HepG2 (cell line): ENCODE data around the gene MAP3K4. TPM values are rescaled to one million over a fixed set of nuclear protein-coding genes. Genes with fewer than 3 reads are reported as not detected.

ENCODE experiments used
- ATAC-seq: fragments of 200-7000 bp; cut with Tn5 transposase; 3 replicates; pipeline ENCODE4 v1.9.1; 2020; ENCODE audit warnings: mild to moderate bottlenecking, moderate library complexity
- BruUV-seq: library from RNA; stranded (reverse); fragments of 400-500 nt; replicated peaks from 2 replicates; lab custom pipeline; 2021; lab: Mats Ljungman, UMichigan
- CTCF ChIA-PET: fragments of 300-600 bp; formaldehyde crosslinking; extraction: SDS; loops from one replicate; lab custom pipeline; 2021; ENCODE audit warnings: low total read pairs, inconsistent platforms, low intra/inter-chr PET ratio; lab: Yijun Ruan, JAX
- POLR2A ChIA-PET: fragments of 350-600 bp; sonication (Branson Sonifier 250); formaldehyde crosslinking; loops from one replicate; lab custom pipeline; 2020; ENCODE audit warnings: antibody characterized with exemption, inconsistent platforms; lab: Yijun Ruan, JAX
- DNase-seq: peaks from one replicate; pipeline ENCODE4 v3.0.0-alpha.2; 2015; ENCODE audit warnings: low spot score
- FAIRE-seq: peaks from 3 replicates; lab custom pipeline; 2011; peaks lifted over from hg19 to GRCh38; lab: Jason Lieb, UNC
- H2AFZ ChIP-seq: one replicate; pipeline ENCODE4 v1.6.1; 2011; ENCODE audit warnings: low read length, inconsistent platforms
- H3K27ac ChIP-seq: fragments of 300-600 bp; 3 replicates; pipeline ENCODE4 v1.8.0; 2011; ENCODE audit warnings: mixed run types, mild to moderate bottlenecking, mixed read lengths, low read length, inconsistent platforms; ENCODE audit not compliant: insufficient read depth; ENCODE audit errors: extremely low read length
- H3K27me3 ChIP-seq, 2 experiments: fragments of 200-600 bp in 1 of 2; 2 replicates in 1 of 2; 3 replicates in 1 of 2; pipeline versions ENCODE4 v1.6.0 to v1.8.0; 2011; ENCODE audit warnings: low read length in 2 of 2, mild to moderate bottlenecking in 2 of 2, moderate library complexity in 2 of 2, inconsistent platforms in 1 of 2; ENCODE audit not compliant: insufficient read depth in 2 of 2, control insufficient read depth in 1 of 2
- H3K36me3 ChIP-seq, 2 experiments: fragments of 200-600 bp in 1 of 2; replicated peaks in 1 of 2; 2 replicates in 1 of 2; 3 replicates in 1 of 2; pipeline versions ENCODE4 v1.5.1 to v1.8.0; 2011; ENCODE audit warnings: low read length in 2 of 2, inconsistent platforms in 1 of 2; ENCODE audit not compliant: insufficient read depth in 2 of 2, control insufficient read depth in 1 of 2
- H3K4me1 ChIP-seq: 2 replicates; pipeline ENCODE4 v1.5.1; 2012; ENCODE audit warnings: low read length, inconsistent platforms; ENCODE audit not compliant: insufficient read depth
- H3K4me2 ChIP-seq: 2 replicates; pipeline ENCODE4 v1.6.0; 2011; ENCODE audit warnings: low read depth, low read length, inconsistent platforms
- H3K4me3 ChIP-seq, 3 experiments: fragments of 200-600 bp in 1 of 3; sonication (generic), shearing (Covaris generic) in 1 of 3; replicated peaks in 1 of 3; 2 replicates each; pipeline ENCODE4 v1.5.1; 2011 to 2016; ENCODE audit warnings: low read length in 3 of 3, inconsistent platforms in 2 of 3, low read depth in 2 of 3, mild to moderate bottlenecking in 2 of 3, control low read depth in 1 of 3, mixed read lengths in 1 of 3; ENCODE audit not compliant: insufficient read depth in 1 of 3
- H3K79me2 ChIP-seq: one replicate; pipeline ENCODE4 v1.6.1; 2011; ENCODE audit warnings: low read length, inconsistent platforms; ENCODE audit not compliant: insufficient read depth
- H3K9ac ChIP-seq: 2 replicates; pipeline ENCODE4 v1.6.0; 2011; ENCODE audit warnings: mild to moderate bottlenecking, low read depth, low read length, inconsistent platforms; ENCODE audit not compliant: insufficient read depth
- H3K9me3 ChIP-seq: 2 replicates; pipeline ENCODE4 v1.5.1; 2012; ENCODE audit warnings: mild to moderate bottlenecking, low read length
- H4K20me1 ChIP-seq: 2 replicates; pipeline ENCODE4 v1.6.0; 2011; ENCODE audit warnings: inconsistent platforms, mild to moderate bottlenecking, low read length, moderate library complexity; ENCODE audit not compliant: insufficient read depth
- CCDC6 ChIP-seq: sonication (generic); formaldehyde crosslinking; IDR thresholded peaks from 2 replicates; pipeline ENCODE4 v1.8.1; 2022; ENCODE audit warnings: mild to moderate bottlenecking, missing genetic modification reagents, moderate library complexity
- FOXP1 ChIP-seq, 2 experiments: fragments of 450-650 bp in 1 of 2; IDR thresholded peaks; 2 replicates each; pipeline ENCODE4 v1.6.1; 2017 to 2018; ENCODE audit warnings: antibody characterized with exemption in 1 of 2
- GZF1 ChIP-seq: sonication (generic); formaldehyde crosslinking; IDR thresholded peaks from 2 replicates; pipeline ENCODE4 v1.5.1; 2020; ENCODE audit warnings: mild to moderate bottlenecking, missing genetic modification reagents
- IKZF4 ChIP-seq: sonication (generic); formaldehyde crosslinking; IDR thresholded peaks from 2 replicates; pipeline ENCODE4 v1.5.1; 2020; ENCODE audit warnings: borderline replicate concordance, mild to moderate bottlenecking, low read depth, missing genetic modification reagents; ENCODE audit errors: not compliant biosample characterization
- KMT2B ChIP-seq: IDR thresholded peaks from 2 replicates; pipeline ENCODE4 v1.6.1; 2016; ENCODE audit warnings: missing genetic modification reagents, missing compliant biosample characterization
- ZBTB3 ChIP-seq: sonication (generic); formaldehyde crosslinking; IDR thresholded peaks from 2 replicates; pipeline ENCODE4 v1.4.0; 2020; ENCODE audit warnings: low read depth, mild to moderate bottlenecking, moderate library complexity, missing genetic modification reagents, borderline replicate concordance
- ZNF430 ChIP-seq: sonication (generic); formaldehyde crosslinking; IDR thresholded peaks from 2 replicates; pipeline ENCODE4 v1.9.0; 2021; ENCODE audit warnings: mild to moderate bottlenecking, missing genetic modification reagents
- ZNF563 ChIP-seq: sonication (generic); formaldehyde crosslinking; IDR thresholded peaks from 2 replicates; pipeline ENCODE4 v1.8.0; 2022; ENCODE audit warnings: mild to moderate bottlenecking, moderate library complexity, missing genetic modification reagents
- WGBS: methylation state at CpG from one replicate; pipeline ENCODE4 v1.1.6; 2017; ENCODE audit warnings: low lambda C conversion rate; 5-methylcytosine and 5-hydroxymethylcytosine counted together
- in situ Hi-C: cut with HindIII; loops from 2 replicates; pipeline ENCODE4 v1.10.0; 2017; ENCODE audit warnings: low pct_unique_long_range_greater_than_20kb; ENCODE audit not compliant: extremely low pct_ligation_motif_present
- intact Hi-C: fragments of 100-400 bp; cut with micrococcal nuclease; formaldehyde crosslinking; loops from one replicate; pipeline ENCODE4 v1.10.0; 2022; ENCODE audit not compliant: unreplicated experiment
- polyA plus RNA-seq, 8 experiments: library from polyadenylated mRNA; depleted of rRNA in 3 of 8; stranded (reverse) in 7 of 8; unstranded in 1 of 8; fragments of >200 nt; fragmentation: Illumina TruSeq in 4 of 8; extraction: Trizol in 4 of 8; gene quantifications; 2 replicates each; pipeline versions ENCODE4 v1.2.1 to v1.2.3, GENCODE V29; 2011 to 2016; ENCODE audit warnings: low read depth in 4 of 8, missing spikeins in 1 of 8, mixed read lengths in 1 of 8; ENCODE audit not compliant: insufficient read depth in 1 of 8
- total RNA-seq, 5 experiments: library from RNA; depleted of rRNA; stranded (reverse); fragments of >200 nt; fragmentation: Illumina TruSeq; extraction: Trizol; gene quantifications; 2 replicates each; pipeline ENCODE4 v1.2.3, GENCODE V29; 2016; ENCODE audit warnings: low read depth in 1 of 5
- TF ChIP-seq, protein P1 (sequence below): sonication (generic); formaldehyde crosslinking; conservative IDR thresholded peaks from 2 replicates; pipeline ENCODE4 v1.4.0; 2020; ENCODE audit warnings: missing genetic modification reagents
- TF ChIP-seq, protein P2 (sequence below): sonication (generic); formaldehyde crosslinking; IDR thresholded peaks from 2 replicates; pipeline ENCODE4 v1.5.0; 2020; ENCODE audit warnings: missing genetic modification reagents, mild to moderate bottlenecking, borderline replicate concordance

Gene MAP3K4
- total and polyA plus RNA-seq, 2 of the 13 experiments (the other 11 are each of a cell fraction or from before 2014, with no cell fraction given): 12.9 to 33.6 TPM

DNA sequence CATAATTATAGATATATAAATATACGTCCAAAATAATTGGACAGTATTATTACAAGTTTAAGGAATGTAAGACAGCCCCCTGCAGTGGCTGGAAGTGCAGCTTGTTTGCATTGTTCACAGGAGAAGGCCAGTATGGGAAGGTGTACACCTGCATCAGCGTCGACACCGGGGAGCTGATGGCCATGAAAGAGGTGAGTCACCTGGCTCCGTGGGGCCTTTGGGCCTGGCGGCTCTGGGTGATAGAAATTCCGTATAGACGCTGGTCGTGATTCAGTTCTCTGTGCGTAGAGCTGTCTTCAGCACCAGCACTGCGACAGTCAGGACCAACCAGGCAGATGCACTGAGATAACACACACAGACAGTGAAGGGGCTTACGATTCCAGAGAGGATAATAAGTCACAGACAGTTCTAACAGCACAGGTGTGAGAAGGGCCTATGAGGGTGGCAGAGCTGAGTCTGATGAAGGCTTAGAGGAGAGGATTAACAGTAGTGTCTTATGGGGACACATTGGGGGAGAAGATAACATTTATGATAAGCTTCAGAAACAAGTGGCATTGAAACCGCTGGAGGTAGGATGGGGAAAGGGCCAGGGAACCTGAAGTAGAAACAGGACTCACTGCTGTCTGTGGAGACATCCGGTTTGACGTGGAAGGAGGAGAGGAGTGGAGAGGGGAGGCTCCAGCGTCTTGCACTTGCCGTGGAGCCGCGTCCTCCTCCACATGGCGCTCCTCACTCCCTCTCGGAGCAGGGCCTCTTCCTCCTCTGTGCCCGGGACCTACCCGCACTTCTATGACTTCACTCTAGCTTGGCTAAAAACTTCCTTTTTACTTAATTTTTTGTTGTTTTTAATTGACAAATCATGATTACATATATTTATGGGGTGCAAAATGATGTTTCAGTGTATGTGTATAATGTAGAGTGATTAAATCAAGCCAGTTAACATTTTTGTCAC, 116.5 kb downstream of the MAP3K4 start:
- Histone ChIP-seq H3K9me3 (no peaks in the 10 kb centered on the region), H3K36me3 (peaks cover 19 to 74% of the 10 kb centered on the region in 2 experiments; a peak in 4 of 5 replicates), H3K27me3 (no peaks in the 10 kb centered on the region), H3K4me1 (no peaks in the 10 kb centered on the region), H2AFZ (no peak overlapping the region), H3K9ac (no peak overlapping the region), H3K27ac (no peak overlapping the region), H3K4me2 (no peak overlapping the region), H4K20me1 (no peaks in the 10 kb centered on the region), H3K79me2 (no peaks in the 10 kb centered on the region), H3K4me3 (no peak overlapping the region)
- in situ Hi-C loops: no loop called here
- FAIRE-seq: no peak
- BruUV-seq: no TSS peak
- DNase-seq: no peak
- intact Hi-C loops: no loop called here
- ChIA-PET POLR2A (no interaction called here), CTCF (no interaction called here)
- ATAC-seq: no peak
- WGBS: 96% methylated on average over 23 of the region's 23 CpGs
- TF ChIP-seq FOXP1 (IDR thresholded peaks at IDR 0.05) (no peak), FOXP1 (CRISPR knock-in tag; IDR thresholded peaks at IDR 0.05) (no peak), ZNF563 (no peak), IKZF4 (CRISPR knock-in tag) (no peak), ZNF430 (CRISPR knock-in tag) (no peak), CCDC6 (no peak), KMT2B (CRISPR knock-in tag) (no peak), GZF1 (CRISPR knock-in tag) (no peak), ZBTB3 (CRISPR knock-in tag) (no peak)
- TF ChIP-seq, protein P1, sequence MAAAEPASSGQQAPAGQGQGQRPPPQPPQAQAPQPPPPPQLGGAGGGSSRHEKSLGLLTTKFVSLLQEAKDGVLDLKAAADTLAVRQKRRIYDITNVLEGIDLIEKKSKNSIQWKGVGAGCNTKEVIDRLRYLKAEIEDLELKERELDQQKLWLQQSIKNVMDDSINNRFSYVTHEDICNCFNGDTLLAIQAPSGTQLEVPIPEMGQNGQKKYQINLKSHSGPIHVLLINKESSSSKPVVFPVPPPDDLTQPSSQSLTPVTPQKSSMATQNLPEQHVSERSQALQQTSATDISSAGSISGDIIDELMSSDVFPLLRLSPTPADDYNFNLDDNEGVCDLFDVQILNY (CRISPR knock-in tag): no peak
- TF ChIP-seq, protein P2, sequence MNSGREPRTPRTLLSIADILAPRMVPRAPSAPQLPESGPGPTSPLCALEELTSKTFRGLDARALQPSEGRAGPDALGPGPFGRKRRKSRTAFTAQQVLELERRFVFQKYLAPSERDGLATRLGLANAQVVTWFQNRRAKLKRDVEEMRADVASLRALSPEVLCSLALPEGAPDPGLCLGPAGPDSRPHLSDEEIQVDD (CRISPR knock-in tag): no peak
- TF ChIP-seq, all 625 proteins: peak for 0
